ENCODE data around the gene MRFAP1L1. TPM values are rescaled to one million over a fixed set of nuclear protein-coding genes. Genes with fewer than 3 reads are reported as not detected.
"Not testable (repeated sequence)": the region's sequence is repeated elsewhere in the genome, so short reads cannot be mapped to it uniquely, and the experiment has no call there.

The MRFAP1L1 gene
- total and polyA plus RNA-seq, 5 donors: 51.9 to 73.4 (median 54.3) TPM

DNA sequence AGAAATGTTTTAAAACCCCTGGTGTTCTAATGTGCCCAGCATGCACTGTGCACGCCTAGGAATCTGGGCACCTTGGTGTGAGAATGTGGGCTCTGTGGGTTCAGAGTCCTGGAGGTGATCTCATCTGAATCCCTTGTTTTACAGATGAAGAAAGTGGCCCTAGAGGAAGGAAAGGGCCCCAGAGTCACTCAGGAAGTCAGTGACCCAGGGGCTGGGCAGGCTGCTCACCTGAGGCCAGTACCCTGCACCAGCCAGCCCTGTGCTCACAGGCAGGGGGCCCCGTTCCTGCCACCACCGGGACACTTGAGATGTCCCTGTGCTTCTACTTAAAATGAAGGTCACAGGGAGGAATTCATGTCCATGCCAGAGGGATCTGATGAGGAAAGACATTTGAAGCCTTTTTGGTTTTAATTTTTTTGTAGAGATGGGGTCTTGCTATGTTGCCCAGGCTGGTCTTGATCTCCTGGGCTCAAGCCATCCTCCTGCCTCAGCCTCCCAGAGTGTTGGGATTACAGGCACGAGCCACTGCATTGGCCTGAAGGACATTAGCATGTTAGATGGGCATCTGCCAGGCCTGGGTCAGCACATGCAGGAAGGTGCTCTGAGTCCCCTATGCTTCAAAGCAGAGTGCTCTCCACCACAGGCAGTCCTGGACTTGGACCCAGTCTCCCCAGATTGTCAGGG is 23.4 kb downstream of the MRFAP1L1 start:
- H3K27ac ChIP-seq (ENCODE audit: low read length): no peak overlapping the region
- no peak overlapping the region for H3K4me3 ChIP-seq (ENCODE audit: low read length)
- no peaks in the 10 kb centered on the region for H3K4me1 ChIP-seq (ENCODE audit: control insufficient read depth, insufficient read depth, low read length)
- intact Hi-C loops (cut with DNase I): no loop called here
- DNase-seq (no peak), ATAC-seq (no peak)
- no peaks in the 10 kb centered on the region for H3K27me3 ChIP-seq (ENCODE audit: control insufficient read depth, insufficient read depth)
- WGBS: 63% methylated on average over 4 of the region's 4 CpGs
- H3K9me3 ChIP-seq (ENCODE audit: control insufficient read depth, low read length): no peaks in the 10 kb centered on the region

DNA sequence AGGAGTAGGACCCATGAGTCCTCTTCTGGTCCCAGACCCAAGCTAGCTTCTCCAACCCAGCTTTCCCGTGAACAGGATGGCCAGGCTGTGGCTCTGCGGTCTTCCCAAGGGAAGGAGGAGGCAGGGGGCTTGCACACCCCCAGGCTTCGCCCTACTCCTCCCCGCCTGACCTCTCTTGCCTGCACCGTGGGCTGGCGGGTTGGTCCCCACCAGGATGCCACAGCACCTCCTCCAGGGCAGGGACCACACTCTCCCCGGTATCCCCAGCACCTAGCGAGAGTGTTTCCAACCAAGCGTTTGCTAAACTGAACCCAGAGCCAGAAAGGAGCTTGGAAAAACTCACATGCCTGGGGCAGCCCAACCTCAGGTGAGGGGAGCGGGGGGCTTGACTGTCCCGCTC is 25.0 kb downstream of the MRFAP1L1 start:
- Histone ChIP-seq H3K4me3 (ENCODE audit: low read length) (no peak overlapping the region), H3K9me3 (ENCODE audit: control insufficient read depth, low read length) (no peaks in the 10 kb centered on the region), H3K4me1 (ENCODE audit: control insufficient read depth, insufficient read depth, low read length) (no peaks in the 10 kb centered on the region), H3K27ac (ENCODE audit: low read length) (no peak overlapping the region), H3K27me3 (ENCODE audit: control insufficient read depth, insufficient read depth) (no peaks in the 10 kb centered on the region)
- intact Hi-C loops (cut with DNase I): no loop called here
- DNase-seq: no peak
- peak in 1 of 2 donors; percentile 15 for ATAC-seq
- WGBS: 83% methylated on average over 11 of the region's 11 CpGs

DNA sequence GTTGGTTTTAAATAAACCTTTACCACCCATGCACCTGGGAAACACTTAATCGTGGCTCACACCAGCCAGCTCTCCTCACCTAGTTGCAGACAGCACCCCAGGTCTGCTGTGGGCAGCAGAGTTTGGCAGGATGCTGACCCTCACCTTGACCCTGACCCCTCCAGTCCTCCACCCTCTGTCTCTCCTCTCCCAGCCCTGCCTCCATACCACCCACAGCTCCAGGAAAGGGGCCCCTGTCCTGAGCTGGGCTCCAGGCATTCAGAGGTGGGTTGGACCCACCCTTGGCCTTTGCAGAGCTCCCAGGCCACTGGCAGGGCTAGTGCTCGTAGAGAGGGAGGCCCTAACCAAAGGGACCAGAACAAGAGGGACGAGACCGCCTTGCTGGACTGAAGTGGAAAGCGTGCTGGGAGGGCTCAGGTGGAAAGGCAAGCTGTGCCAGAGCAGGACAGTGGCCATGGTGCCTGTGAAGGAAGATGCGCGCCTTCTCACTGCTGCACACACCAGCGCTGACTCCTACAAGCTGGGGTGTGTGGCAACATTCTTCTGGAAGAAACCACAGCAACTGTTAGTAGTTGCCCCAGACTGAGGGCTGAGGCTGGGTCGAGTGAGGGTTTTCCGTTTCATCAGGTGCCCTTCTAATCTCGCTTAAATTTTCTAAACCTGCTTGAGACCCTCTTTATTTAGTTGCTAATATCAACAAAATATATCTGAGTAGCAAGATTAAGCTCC is 26.6 kb downstream of the MRFAP1L1 start:
- WGBS: 76% methylated on average over 11 of the region's 11 CpGs
- Histone ChIP-seq H3K4me3 (ENCODE audit: low read length) (no peak overlapping the region), H3K27me3 (ENCODE audit: control insufficient read depth, insufficient read depth) (no peaks in the 10 kb centered on the region), H3K9me3 (ENCODE audit: control insufficient read depth, low read length) (no peaks in the 10 kb centered on the region), H3K27ac (ENCODE audit: low read length) (no peak overlapping the region), H3K4me1 (ENCODE audit: control insufficient read depth, insufficient read depth, low read length) (no peaks in the 10 kb centered on the region)
- intact Hi-C loops (cut with DNase I): no loop called here
- no peak for ATAC-seq
- DNase-seq: no peak

DNA sequence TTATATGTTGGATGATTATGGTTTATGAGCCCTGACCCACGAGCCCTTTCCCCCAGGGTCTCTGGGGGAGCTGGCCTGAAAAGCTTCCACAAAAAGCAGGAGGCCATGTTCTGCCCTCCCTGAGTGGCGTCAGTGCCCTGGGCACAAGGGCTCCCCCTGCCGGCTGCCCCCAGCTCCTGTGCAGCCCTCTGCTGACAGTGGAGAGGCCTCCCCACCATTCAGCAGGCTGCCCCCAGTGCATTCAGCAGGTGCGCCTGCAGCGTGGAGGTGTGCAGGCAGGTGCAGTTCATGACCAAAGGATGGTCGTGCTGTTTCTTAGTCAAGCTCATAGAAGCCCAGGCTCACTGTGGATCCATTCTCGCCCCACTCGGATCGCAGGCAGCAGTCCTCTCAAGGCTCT is 28.5 kb downstream of the MRFAP1L1 start:
- peaks cover 3% of the 10 kb centered on the region for H3K4me1 ChIP-seq (ENCODE audit: control insufficient read depth, insufficient read depth, low read length)
- WGBS: 85% methylated on average over 9 of the region's 9 CpGs
- DNase-seq (no peak), ATAC-seq (no peak)
- no peaks in the 10 kb centered on the region for H3K27me3 ChIP-seq (ENCODE audit: control insufficient read depth, insufficient read depth)
- no peak overlapping the region for H3K4me3 ChIP-seq (ENCODE audit: low read length)
- intact Hi-C loops (cut with DNase I): no loop called here
- no peak overlapping the region for H3K27ac ChIP-seq (ENCODE audit: low read length)
- H3K9me3 ChIP-seq (ENCODE audit: control insufficient read depth, low read length): no peaks in the 10 kb centered on the region

DNA sequence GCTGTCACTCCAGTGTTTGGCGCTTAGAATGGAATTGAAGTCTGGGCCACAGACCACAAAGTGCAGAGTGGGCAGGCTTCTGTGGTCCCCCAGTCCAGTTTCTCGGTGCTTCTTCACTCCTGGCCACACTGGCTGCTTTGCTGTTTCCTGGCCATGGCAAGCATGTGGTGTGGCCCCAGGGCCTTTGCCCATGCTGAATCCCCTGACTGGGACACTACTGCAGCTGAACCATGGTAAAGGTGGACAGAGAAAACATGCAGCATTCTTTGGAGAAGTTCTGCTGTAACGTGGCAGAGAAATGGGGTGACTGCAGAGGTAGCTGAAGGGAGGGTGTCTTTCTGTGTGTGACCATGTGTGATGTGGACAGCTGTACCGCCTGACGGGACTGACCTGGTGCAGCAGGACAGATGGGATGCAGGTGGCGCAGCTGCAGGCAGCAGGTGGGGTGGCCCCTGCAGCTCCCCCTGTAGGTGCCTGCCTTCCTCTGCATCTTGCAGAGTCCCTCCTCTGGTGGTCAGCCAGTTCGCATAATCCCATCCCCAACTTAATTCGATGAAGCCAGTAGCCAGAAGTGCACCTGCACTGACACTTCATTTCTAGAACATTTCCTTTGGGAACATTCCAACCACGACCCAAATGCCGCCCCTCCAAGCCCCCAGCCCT is 29.2 kb downstream of the MRFAP1L1 start:
- no peak for DNase-seq
- WGBS: 80% methylated on average over 10 of the region's 10 CpGs
- ATAC-seq: no peak
- Histone ChIP-seq H3K27ac (ENCODE audit: low read length) (no peak overlapping the region), H3K9me3 (ENCODE audit: control insufficient read depth, low read length) (no peaks in the 10 kb centered on the region), H3K4me3 (ENCODE audit: low read length) (no peak overlapping the region), H3K27me3 (ENCODE audit: control insufficient read depth, insufficient read depth) (no peaks in the 10 kb centered on the region), H3K4me1 (ENCODE audit: control insufficient read depth, insufficient read depth, low read length) (peaks cover 9% of the 10 kb centered on the region)
- intact Hi-C loops (cut with DNase I): no loop called here

DNA sequence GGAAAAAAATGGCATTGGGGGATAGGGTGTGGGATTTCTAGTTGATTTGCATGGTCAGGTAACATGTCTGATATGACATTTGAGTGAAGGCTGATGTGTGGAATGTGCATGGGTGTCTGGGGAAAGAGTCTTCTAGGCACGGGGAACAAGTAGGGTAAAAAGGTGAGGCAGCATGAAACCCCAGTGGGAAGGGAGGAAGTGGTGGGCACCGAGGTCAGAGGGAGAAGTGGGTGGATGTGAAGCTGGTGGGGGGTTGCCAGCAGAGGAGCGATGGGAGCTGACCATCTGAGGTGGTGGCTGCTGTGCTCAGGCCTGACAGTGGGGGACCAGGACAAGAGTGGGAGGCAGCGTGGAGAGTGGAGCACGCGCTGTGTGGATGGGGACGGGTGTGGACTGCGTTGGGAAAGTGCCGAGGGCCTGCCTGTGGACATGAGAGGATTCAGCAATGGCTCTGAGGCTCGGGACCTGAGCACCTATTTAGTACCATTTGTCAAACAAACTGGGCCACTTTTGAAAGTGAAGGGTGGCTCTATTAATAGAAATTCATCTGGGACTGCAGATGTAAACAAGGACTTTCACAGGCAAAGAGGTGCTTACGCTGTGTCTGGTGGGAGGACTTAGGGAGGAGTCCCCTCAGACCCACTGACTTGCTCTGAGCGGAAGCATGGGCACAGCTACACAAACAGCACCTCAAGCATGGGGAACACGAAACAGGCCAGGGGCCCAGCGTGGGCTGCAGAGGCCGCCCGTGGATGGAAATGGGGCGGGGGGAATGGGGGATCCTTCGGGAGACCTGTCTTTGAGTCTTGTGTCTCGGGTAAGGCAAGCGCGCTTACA is 32.7 kb downstream of the MRFAP1L1 start:
- intact Hi-C loops (cut with DNase I): no loop called here
- WGBS: 85% methylated on average over 21 of the region's 21 CpGs
- no peak overlapping the region for H3K27ac ChIP-seq (ENCODE audit: low read length)

DNA sequence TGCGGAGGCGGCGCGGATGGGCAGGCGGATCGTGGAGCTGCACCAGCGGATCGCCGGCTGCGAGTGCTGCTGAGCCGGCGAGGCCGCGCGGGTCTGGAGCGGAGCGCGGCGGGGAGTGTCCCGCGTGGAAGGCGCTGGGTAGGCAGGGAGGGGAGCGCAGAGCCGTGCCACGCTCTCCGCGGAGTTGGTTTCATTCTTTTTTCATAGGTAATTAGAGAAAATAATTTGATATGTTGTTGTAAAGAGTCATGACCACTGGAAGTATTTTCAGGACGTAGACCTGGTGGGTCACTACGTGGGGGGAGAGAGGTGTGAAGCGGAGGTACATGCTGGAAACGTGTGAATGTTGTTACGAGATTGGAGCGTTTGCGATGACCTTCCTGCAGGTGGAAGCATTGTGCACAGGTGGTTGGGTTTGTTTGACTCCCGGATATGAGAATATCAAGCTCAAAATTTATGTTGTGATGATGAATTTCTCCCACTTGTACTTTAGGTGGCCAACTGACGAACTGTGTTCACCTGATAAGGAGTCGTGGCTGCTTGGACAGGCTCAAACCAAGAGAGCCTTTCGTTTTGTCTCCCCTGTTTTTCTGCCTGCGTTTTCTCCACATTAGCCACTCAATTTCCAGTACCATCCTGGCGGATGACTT is 35.0 kb downstream of the MRFAP1L1 start:
- 6% methylated on average over 40 of the region's 40 CpGs for WGBS
- Histone ChIP-seq H3K9me3 (ENCODE audit: control insufficient read depth, low read length) (no peaks in the 10 kb centered on the region), H3K4me3 (ENCODE audit: low read length) (peak overlapping the region; percentile 76), H3K4me1 (ENCODE audit: control insufficient read depth, insufficient read depth, low read length) (peaks cover 9% of the 10 kb centered on the region), H3K27ac (ENCODE audit: low read length) (peak overlapping the region; percentile 82), H3K27me3 (ENCODE audit: control insufficient read depth, insufficient read depth) (no peaks in the 10 kb centered on the region)
- intact Hi-C loops (cut with DNase I): no loop called here
- ATAC-seq: no peak
- DNase-seq: no peak

More for the DNA sequence above, 32.7 kb downstream of the MRFAP1L1 start:
- ATAC-seq (no peak), DNase-seq (no peak)
- Histone ChIP-seq H3K4me3 (ENCODE audit: low read length) (no peak overlapping the region), H3K27me3 (ENCODE audit: control insufficient read depth, insufficient read depth) (no peaks in the 10 kb centered on the region), H3K9me3 (ENCODE audit: control insufficient read depth, low read length) (no peaks in the 10 kb centered on the region), H3K4me1 (ENCODE audit: control insufficient read depth, insufficient read depth, low read length) (peaks cover 9% of the 10 kb centered on the region)

DNA sequence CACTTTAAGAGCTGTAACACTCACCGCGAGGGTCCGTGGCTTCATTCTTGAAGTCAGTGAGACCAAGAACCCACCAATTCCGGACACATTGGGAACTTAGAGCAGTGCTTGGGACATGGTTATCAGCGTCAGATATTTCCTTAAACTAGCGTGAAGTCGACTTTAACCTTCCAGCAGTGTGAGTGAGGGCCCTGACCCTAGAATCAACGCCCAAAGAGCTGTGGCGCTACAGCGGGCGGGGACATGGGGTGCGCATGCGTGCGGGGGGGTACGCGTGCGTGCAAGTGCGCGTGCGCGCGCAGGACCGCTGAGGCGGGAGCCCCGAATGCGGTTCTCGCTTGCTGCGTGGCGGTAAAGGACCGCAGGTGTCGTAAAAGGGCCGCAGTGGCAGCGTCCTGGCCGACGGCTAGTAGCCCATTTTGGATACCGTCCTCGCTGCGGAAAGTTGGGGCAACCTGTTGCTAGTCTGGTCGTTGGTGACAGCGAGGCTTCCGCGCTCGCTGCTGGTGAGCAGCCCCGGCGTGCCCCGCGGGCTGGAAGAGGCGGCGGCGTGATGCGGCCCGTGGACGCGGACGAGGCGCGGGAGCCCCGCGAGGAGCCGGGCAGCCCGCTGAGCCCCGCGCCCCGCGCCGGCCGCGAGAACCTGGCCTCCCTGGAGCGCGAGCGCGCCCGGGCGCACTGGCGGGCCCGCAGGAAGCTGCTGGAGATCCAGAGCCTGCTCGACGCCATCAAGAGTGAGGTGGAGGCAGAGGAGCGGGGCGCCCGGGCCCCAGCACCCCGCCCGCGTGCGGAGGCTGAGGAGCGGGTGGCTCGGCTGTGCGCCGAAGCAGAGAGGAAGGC is 35.8 kb downstream of the MRFAP1L1 start:
- Histone ChIP-seq H3K4me3 (ENCODE audit: low read length) (peak overlapping the region; percentile 76), H3K4me1 (ENCODE audit: control insufficient read depth, insufficient read depth, low read length) (peaks cover 9% of the 10 kb centered on the region), H3K27ac (ENCODE audit: low read length) (peak overlapping the region; percentile 85), H3K9me3 (ENCODE audit: control insufficient read depth, low read length) (no peaks in the 10 kb centered on the region), H3K27me3 (ENCODE audit: control insufficient read depth, insufficient read depth) (no peaks in the 10 kb centered on the region)
- intact Hi-C loops (cut with DNase I): no loop called here
- ATAC-seq (peak; percentile 93 to 96), DNase-seq (peak; percentile 95 to 98 (median 97))
- under 1% methylated on average over 89 of the region's 89 CpGs for WGBS

DNA sequence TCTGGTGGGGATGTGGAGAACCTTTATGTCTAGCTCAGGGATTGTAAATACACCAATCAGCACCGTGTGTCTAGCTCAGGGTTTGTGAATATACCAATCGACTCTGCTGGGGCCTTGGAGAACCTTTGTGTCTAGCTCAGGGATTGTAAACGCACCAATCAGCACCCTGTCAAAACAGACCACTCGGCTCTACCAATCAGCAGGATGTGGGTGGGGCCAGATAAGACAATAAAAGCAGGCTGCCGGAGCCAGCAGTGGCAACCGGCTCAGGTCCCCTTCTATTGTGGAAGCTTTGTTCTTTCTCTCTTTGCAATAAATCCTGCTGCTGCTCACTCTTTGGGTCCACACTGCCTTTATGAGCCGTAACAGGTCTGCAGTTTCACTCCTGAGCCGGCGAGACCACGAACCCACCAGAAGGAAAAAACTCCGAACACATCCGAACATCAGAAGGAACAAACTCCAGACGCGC is 36.4 kb downstream of the MRFAP1L1 start:
- intact Hi-C loops (cut with DNase I); H3K27me3 ChIP-seq (ENCODE audit: control insufficient read depth, insufficient read depth); H3K4me1 ChIP-seq (ENCODE audit: control insufficient read depth, insufficient read depth, low read length); H3K9me3 ChIP-seq (ENCODE audit: control insufficient read depth, low read length): not testable (repeated sequence)
- Histone ChIP-seq H3K27ac (ENCODE audit: low read length) (peak overlapping the region; percentile 85), H3K4me3 (ENCODE audit: low read length) (peak overlapping the region; percentile 76)
- ATAC-seq (peak; percentile 16 to 22), DNase-seq (peak in 1 of 3 donors; percentile 60)
- WGBS: 40% methylated on average over 14 of the region's 14 CpGs

Data from right cardiac atrium (tissue), 5 donors.